SK-N-SH (cell line): ENCODE data around the gene CXCL9. TPM values are rescaled to one million over a fixed set of nuclear protein-coding genes. Genes with fewer than 3 reads are reported as not detected.

Experiments
- CTCF ChIA-PET: fragments of 300-600, 350-600 bp; formaldehyde crosslinking; extraction: SDS; loops from one replicate; lab custom pipeline; 2021; lab: Yijun Ruan, JAX
- POLR2A ChIA-PET: fragments of 350-600 bp; sonication (Branson Sonifier 250); formaldehyde crosslinking; extraction: SDS; loops from one replicate; lab custom pipeline; 2020; ENCODE audit warnings: antibody characterized with exemption, inconsistent platforms; lab: Yijun Ruan, JAX
- DNase-seq: peaks from one replicate; pipeline ENCODE4 v3.0.0; 2012
- H2AFZ ChIP-seq: fragments of 200-600 bp; sonication (generic); 2 replicates; pipeline ENCODE4 v1.8.1; 2016; ENCODE audit warnings: antibody characterized with exemption, mild to moderate bottlenecking, low read depth
- H3F3A ChIP-seq: fragments of 200-600 bp; sonication (generic); replicated peaks from 2 replicates; pipeline ENCODE3; 2016; ENCODE audit warnings: antibody characterized with exemption, mild to moderate bottlenecking; ENCODE audit not compliant: insufficient read depth
- H3K27ac ChIP-seq, 2 experiments: fragments of 200-500 bp in 1 of 2; fragments of 200-600 bp in 1 of 2; sonication (Bioruptor generic) in 1 of 2; sonication (generic), shearing (Covaris generic) in 1 of 2; 2 replicates each; pipeline versions ENCODE4 v1.5.1 to v1.6.1; 2014 to 2016; ENCODE audit warnings: low read depth in 2 of 2, inconsistent platforms in 1 of 2, low read length in 1 of 2, mild to moderate bottlenecking in 1 of 2, mixed read lengths in 1 of 2
- H3K27me3 ChIP-seq: fragments of 200-600 bp; sonication (generic), shearing (Covaris generic); 2 replicates; pipeline ENCODE4 v1.6.1; 2016; ENCODE audit warnings: mixed run types; ENCODE audit not compliant: insufficient read depth
- H3K36me3 ChIP-seq, 2 experiments: fragments of 200-500 bp in 1 of 2; fragments of 200-600 bp in 1 of 2; sonication (Bioruptor generic) in 1 of 2; sonication (generic) in 1 of 2; replicated peaks in 1 of 2; 2 replicates each; pipeline versions ENCODE3 to v1.5.1; 2014 to 2016; ENCODE audit warnings: low read length in 1 of 2, mild to moderate bottlenecking in 1 of 2; ENCODE audit not compliant: insufficient read depth in 2 of 2, control insufficient read depth in 1 of 2
- H3K4me1 ChIP-seq, 2 experiments: fragments of 200-500 bp in 1 of 2; fragments of 200-600 bp in 1 of 2; sonication (Bioruptor generic) in 1 of 2; sonication (generic), shearing (Covaris generic) in 1 of 2; 2 replicates each; pipeline versions ENCODE4 v1.5.1 to v1.6.1; 2014 to 2016; ENCODE audit warnings: low read depth in 1 of 2, low read length in 1 of 2, mixed run types in 1 of 2; ENCODE audit not compliant: insufficient read depth in 2 of 2, control insufficient read depth in 1 of 2
- H3K4me2 ChIP-seq: fragments of 200-600 bp; sonication (generic), shearing (Covaris generic); 2 replicates; pipeline ENCODE4 v1.6.1; 2017; ENCODE audit warnings: mixed run types
- H3K4me3 ChIP-seq, 2 experiments: fragments of 200-500 bp in 1 of 2; fragments of 200-600 bp in 1 of 2; sonication (Bioruptor generic) in 1 of 2; sonication (generic), shearing (Covaris generic) in 1 of 2; 2 replicates each; pipeline versions ENCODE4 v1.5.1 to v1.8.1; 2014 to 2016; ENCODE audit warnings: low read depth in 2 of 2, inconsistent platforms in 1 of 2, low read length in 1 of 2, mild to moderate bottlenecking in 1 of 2, mixed read lengths in 1 of 2, moderate library complexity in 1 of 2
- H3K79me2 ChIP-seq: fragments of 200-600 bp; sonication (generic); 2 replicates; pipeline ENCODE4 v1.8.1; 2017; ENCODE audit warnings: mild to moderate bottlenecking; ENCODE audit not compliant: insufficient read depth
- H3K9ac ChIP-seq: fragments of 200-600 bp; sonication (generic); 2 replicates; pipeline ENCODE4 v1.6.1; 2017; ENCODE audit warnings: mixed run types
- H3K9me2 ChIP-seq: fragments of 200-600 bp; sonication (generic); 2 replicates; pipeline ENCODE4 v1.6.1; 2017; ENCODE audit warnings: mixed run types
- H3K9me3 ChIP-seq: fragments of 200-600 bp; sonication (generic); 2 replicates; pipeline ENCODE4 v1.6.1; 2017; ENCODE audit warnings: mixed run types, mild to moderate bottlenecking, moderate library complexity
- H4K20me1 ChIP-seq: fragments of 200-600 bp; sonication (generic); 2 replicates; pipeline ENCODE4 v1.6.1; 2017; ENCODE audit warnings: mild to moderate bottlenecking, mixed run types; ENCODE audit not compliant: insufficient read depth
- CHD2 ChIP-seq: fragments of 150-350 bp; IDR thresholded peaks from 2 replicates; pipeline ENCODE4 v1.6.1; 2018; ENCODE audit warnings: low read length; ENCODE audit not compliant: partially characterized antibody
- ELF1 ChIP-seq: IDR thresholded peaks from 2 replicates; pipeline ENCODE4 v1.4.0; 2012
- EP300 ChIP-seq, 2 experiments: IDR thresholded peaks; 2 replicates each; pipeline versions ENCODE4 v1.4.0 to v1.6.1; 2012; ENCODE audit warnings: borderline replicate concordance in 1 of 2, low read depth in 1 of 2, low read length in 1 of 2
- EZH2phosphoT487 ChIP-seq: fragments of 200-600 bp; sonication (generic); IDR thresholded peaks from 2 replicates; pipeline ENCODE4 v1.6.1; 2017; ENCODE audit warnings: low read depth, mixed run types, mild to moderate bottlenecking, antibody characterized with exemption, moderate library complexity, borderline replicate concordance
- FOSL2 ChIP-seq: IDR thresholded peaks from 2 replicates; pipeline ENCODE4 v1.4.0; 2012; ENCODE audit warnings: low read depth, mild to moderate bottlenecking, moderate library complexity, borderline replicate concordance
- FOXJ3 ChIP-seq: sonication (generic); formaldehyde crosslinking; IDR thresholded peaks from 2 replicates; pipeline ENCODE4 v1.5.1; 2020; ENCODE audit warnings: mild to moderate bottlenecking, missing genetic modification reagents
- GABPA ChIP-seq: IDR thresholded peaks from 2 replicates; pipeline ENCODE4 v1.4.0; 2012; ENCODE audit warnings: low read depth, mild to moderate bottlenecking
- MXI1 ChIP-seq: IDR thresholded peaks from 2 replicates; pipeline ENCODE4 v1.6.1; 2012; ENCODE audit warnings: mild to moderate bottlenecking, low read depth, low read length, improper control_type of control experiment
- NFIC ChIP-seq: IDR thresholded peaks from 2 replicates; pipeline ENCODE4 v1.4.0; 2012; ENCODE audit warnings: borderline replicate concordance
- RXRA ChIP-seq: IDR thresholded peaks from 2 replicates; pipeline ENCODE4 v1.4.0; 2012; ENCODE audit warnings: low read depth, mild to moderate bottlenecking, borderline replicate concordance
- TAF1 ChIP-seq: IDR thresholded peaks from 2 replicates; pipeline ENCODE4 v1.6.1; 2012; ENCODE audit warnings: low read depth, mild to moderate bottlenecking, low read length, moderate library complexity, borderline replicate concordance
- TCF12 ChIP-seq: IDR thresholded peaks from 2 replicates; pipeline ENCODE4 v1.4.0; 2012
- TEAD4 ChIP-seq: IDR thresholded peaks from 2 replicates; pipeline ENCODE4 v1.4.0; 2012; ENCODE audit warnings: mild to moderate bottlenecking, borderline replicate concordance; ENCODE audit not compliant: insufficient read depth
- YY1 ChIP-seq: IDR thresholded peaks from 2 replicates; pipeline ENCODE4 v1.4.0; 2012; ENCODE audit warnings: low read depth, mild to moderate bottlenecking
- ZBTB33 ChIP-seq: IDR thresholded peaks from 2 replicates; pipeline ENCODE4 v1.4.0; 2012; ENCODE audit warnings: low read depth, borderline replicate concordance
- WGBS: methylation state at CpG from one replicate; pipeline ENCODE4 v1.1.6; 2017; ENCODE audit warnings: low lambda C conversion rate; 5-methylcytosine and 5-hydroxymethylcytosine counted together
- polyA plus RNA-seq, 3 experiments: library from polyadenylated mRNA; depleted of rRNA; stranded (reverse); fragments of >200 nt; gene quantifications; 2 replicates each; pipeline ENCODE4 v1.2.3, GENCODE V29; 2012
- TF ChIP-seq, protein P1 (sequence below): fragments of 150-350 bp; IDR thresholded peaks from 2 replicates; pipeline ENCODE4 v1.6.1; 2016; ENCODE audit warnings: mild to moderate bottlenecking, low read depth, low read length
- TF ChIP-seq, protein P2 (sequence below): fragments of 150-350 bp; IDR thresholded peaks from 2 replicates; pipeline ENCODE4 v1.6.1; 2017; ENCODE audit warnings: antibody characterized with exemption, low read length, low read depth, borderline replicate concordance
- TF ChIP-seq, protein P3 (sequence below): IDR thresholded peaks from 2 replicates; pipeline ENCODE4; 2012

The CXCL9 gene
- polyA plus RNA-seq, 1 of the 3 experiments (the other 2 are of a cell fraction): not detected

GRCh38 chr4:76055421-76055820, 48.1 kb upstream of the CXCL9 start (continued):
- TF ChIP-seq, protein P1, sequence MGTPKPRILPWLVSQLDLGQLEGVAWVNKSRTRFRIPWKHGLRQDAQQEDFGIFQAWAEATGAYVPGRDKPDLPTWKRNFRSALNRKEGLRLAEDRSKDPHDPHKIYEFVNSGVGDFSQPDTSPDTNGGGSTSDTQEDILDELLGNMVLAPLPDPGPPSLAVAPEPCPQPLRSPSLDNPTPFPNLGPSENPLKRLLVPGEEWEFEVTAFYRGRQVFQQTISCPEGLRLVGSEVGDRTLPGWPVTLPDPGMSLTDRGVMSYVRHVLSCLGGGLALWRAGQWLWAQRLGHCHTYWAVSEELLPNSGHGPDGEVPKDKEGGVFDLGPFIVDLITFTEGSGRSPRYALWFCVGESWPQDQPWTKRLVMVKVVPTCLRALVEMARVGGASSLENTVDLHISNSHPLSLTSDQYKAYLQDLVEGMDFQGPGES: no peak
- TF ChIP-seq EZH2phosphoT487 (no peak), TCF12 (no peak)

GRCh38 chr4:76055016-76055415, 47.7 kb upstream of the CXCL9 start:
- no peak for DNase-seq
- no peaks in the 10 kb centered on the region for H3F3A ChIP-seq
- H3K27me3 ChIP-seq: peaks cover 8% of the 10 kb centered on the region; the same call in 1 of the 2 replicates
- H3K79me2 ChIP-seq: no peaks in the 10 kb centered on the region
- ChIA-PET CTCF (interaction anchor here (1.0 to 2.1 kb wide), 2 partner anchors 59 to 64 kb away, joined by 3 to 11 read pairs; partner anchors contain the start of gene SDAD1), POLR2A (no interaction called here)
- no peak overlapping the region for H3K27ac ChIP-seq
- 45% methylated on average over 2 of the region's 2 CpGs for WGBS
- H3K9ac ChIP-seq: no peak overlapping the region
- H3K9me2 ChIP-seq: no peaks in the 10 kb centered on the region
- no peak overlapping the region for H3K4me3 ChIP-seq
- no peak overlapping the region for H3K4me2 ChIP-seq
- H3K9me3 ChIP-seq: no peaks in the 10 kb centered on the region
- H2AFZ ChIP-seq: no peak overlapping the region
- no peaks in the 10 kb centered on the region for H3K36me3 ChIP-seq
- no peaks in the 10 kb centered on the region for H3K4me1 ChIP-seq
- no peaks in the 10 kb centered on the region for H4K20me1 ChIP-seq
- no peak for TF ChIP-seq FOXJ3 (CRISPR knock-in tag)
- no peak for TF ChIP-seq MXI1
- TF ChIP-seq RXRA: no peak
- no peak for TF ChIP-seq FOSL2
- no peak for TF ChIP-seq EP300 (IDR thresholded peaks at IDR 0.05; ENCODE audit: borderline replicate concordance in 1 of 2, low read depth in 1 of 2, low read length in 1 of 2)
- TF ChIP-seq, protein P2, sequence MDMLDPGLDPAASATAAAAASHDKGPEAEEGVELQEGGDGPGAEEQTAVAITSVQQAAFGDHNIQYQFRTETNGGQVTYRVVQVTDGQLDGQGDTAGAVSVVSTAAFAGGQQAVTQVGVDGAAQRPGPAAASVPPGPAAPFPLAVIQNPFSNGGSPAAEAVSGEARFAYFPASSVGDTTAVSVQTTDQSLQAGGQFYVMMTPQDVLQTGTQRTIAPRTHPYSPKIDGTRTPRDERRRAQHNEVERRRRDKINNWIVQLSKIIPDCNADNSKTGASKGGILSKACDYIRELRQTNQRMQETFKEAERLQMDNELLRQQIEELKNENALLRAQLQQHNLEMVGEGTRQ: no peak
- no peak for TF ChIP-seq ZBTB33
- TF ChIP-seq GABPA: no peak
- TF ChIP-seq YY1: no peak
- no peak for TF ChIP-seq TEAD4
- no peak for TF ChIP-seq EZH2phosphoT487
- TF ChIP-seq NFIC: no peak
- no peak for TF ChIP-seq ELF1
- no peak for TF ChIP-seq CHD2
- TF ChIP-seq, protein P3, sequence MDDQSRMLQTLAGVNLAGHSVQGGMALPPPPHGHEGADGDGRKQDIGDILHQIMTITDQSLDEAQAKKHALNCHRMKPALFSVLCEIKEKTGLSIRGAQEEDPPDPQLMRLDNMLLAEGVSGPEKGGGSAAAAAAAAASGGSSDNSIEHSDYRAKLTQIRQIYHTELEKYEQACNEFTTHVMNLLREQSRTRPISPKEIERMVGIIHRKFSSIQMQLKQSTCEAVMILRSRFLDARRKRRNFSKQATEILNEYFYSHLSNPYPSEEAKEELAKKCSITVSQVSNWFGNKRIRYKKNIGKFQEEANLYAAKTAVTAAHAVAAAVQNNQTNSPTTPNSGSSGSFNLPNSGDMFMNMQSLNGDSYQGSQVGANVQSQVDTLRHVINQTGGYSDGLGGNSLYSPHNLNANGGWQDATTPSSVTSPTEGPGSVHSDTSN: no peak
- no peak for TF ChIP-seq TAF1
